Astrocyte (in vitro differentiated cells and primary cell): ENCODE results near the gene IKZF5. TPM values are rescaled to one million over a fixed set of nuclear protein-coding genes. Genes with fewer than 3 reads are reported as not detected.

ENCODE experiments used
- DNase-seq: peaks from one replicate; pipeline ENCODE4 v3.0.0-alpha.2; 2010; ENCODE audit warnings: low read depth
- FAIRE-seq: peaks from 2 replicates; lab custom pipeline; 2011; peaks lifted over from hg19 to GRCh38; lab: Jason Lieb, UNC
- H2AFZ ChIP-seq: 2 replicates; pipeline ENCODE4 v1.6.0; 2012; ENCODE audit warnings: low read depth, low read length, inconsistent platforms
- H3K27ac ChIP-seq: 2 replicates; pipeline ENCODE4 v1.5.1; 2011; ENCODE audit warnings: low read depth, low read length, inconsistent platforms
- H3K27me3 ChIP-seq: 2 replicates; pipeline ENCODE4 v1.6.0; 2011; ENCODE audit warnings: low read length, inconsistent platforms; ENCODE audit not compliant: insufficient read depth
- H3K36me3 ChIP-seq: 2 replicates; pipeline ENCODE4 v1.5.1; 2011; ENCODE audit warnings: low read length, inconsistent platforms; ENCODE audit not compliant: insufficient read depth
- H3K4me1 ChIP-seq: 2 replicates; pipeline ENCODE4 v1.5.1; 2011; ENCODE audit warnings: low read length, inconsistent platforms; ENCODE audit not compliant: insufficient read depth
- H3K4me2 ChIP-seq: 2 replicates; pipeline ENCODE4 v1.6.0; 2012; ENCODE audit warnings: low read length, inconsistent platforms
- H3K4me3 ChIP-seq: 2 replicates; pipeline ENCODE4 v1.5.1; 2011; ENCODE audit warnings: low read depth, mild to moderate bottlenecking, low read length, inconsistent platforms; ENCODE audit not compliant: insufficient read depth
- H3K79me2 ChIP-seq: 2 replicates; pipeline ENCODE4 v1.6.0; 2012; ENCODE audit warnings: mild to moderate bottlenecking, low read length, inconsistent platforms; ENCODE audit not compliant: insufficient read depth
- H3K9ac ChIP-seq: 2 replicates; pipeline ENCODE4 v1.6.0; 2012; ENCODE audit warnings: mild to moderate bottlenecking, low read length, inconsistent platforms
- H3K9me3 ChIP-seq: 2 replicates; pipeline ENCODE4 v1.5.1; 2012; ENCODE audit warnings: low read depth, mild to moderate bottlenecking, low read length, inconsistent platforms; ENCODE audit not compliant: insufficient read depth
- H4K20me1 ChIP-seq: 2 replicates; pipeline ENCODE4 v1.6.0; 2012; ENCODE audit warnings: low read length, inconsistent platforms; ENCODE audit not compliant: insufficient read depth
- H3K27ac Mint-ChIP-seq: one replicate; pipeline ENCODE4 v1.8.0; 2021; ENCODE audit warnings: mild to moderate bottlenecking, mixed read lengths; ENCODE audit not compliant: unreplicated experiment
- H3K27me3 Mint-ChIP-seq: one replicate; pipeline ENCODE4 v1.8.0; 2021; ENCODE audit warnings: low read depth, mixed read lengths; ENCODE audit not compliant: unreplicated experiment
- H3K36me3 Mint-ChIP-seq: one replicate; pipeline ENCODE4 v1.8.0; 2021; ENCODE audit warnings: low read depth, mixed read lengths; ENCODE audit not compliant: unreplicated experiment
- H3K4me1 Mint-ChIP-seq: one replicate; pipeline ENCODE4 v1.8.0; 2021; ENCODE audit warnings: low read depth, mixed read lengths; ENCODE audit not compliant: unreplicated experiment
- H3K4me3 Mint-ChIP-seq: one replicate; pipeline ENCODE4 v1.8.0; 2021; ENCODE audit warnings: mild to moderate bottlenecking, moderate library complexity, mixed read lengths; ENCODE audit not compliant: unreplicated experiment
- H3K9me3 Mint-ChIP-seq: one replicate; pipeline ENCODE4 v1.8.0; 2021; ENCODE audit warnings: mild to moderate bottlenecking, mixed read lengths; ENCODE audit not compliant: unreplicated experiment
- CTCF ChIP-seq: IDR thresholded peaks from 2 replicates; pipeline ENCODE4 v1.5.1; 2011; ENCODE audit warnings: low read depth, mild to moderate bottlenecking, inconsistent platforms, low read length, moderate library complexity; ENCODE audit not compliant: insufficient read depth
- EZH2 ChIP-seq: IDR thresholded peaks from 2 replicates; pipeline ENCODE4 v1.6.1; 2012; ENCODE audit warnings: mild to moderate bottlenecking, low read length, inconsistent platforms; ENCODE audit not compliant: insufficient read depth
- total RNA-seq: library from RNA; stranded (reverse); gene quantifications from 2 replicates; pipeline ENCODE4 v1.2.1, GENCODE V29; 2021

The IKZF5 gene
- total RNA-seq, 1 donor from 2014 or later: 10.8 TPM

DNA sequence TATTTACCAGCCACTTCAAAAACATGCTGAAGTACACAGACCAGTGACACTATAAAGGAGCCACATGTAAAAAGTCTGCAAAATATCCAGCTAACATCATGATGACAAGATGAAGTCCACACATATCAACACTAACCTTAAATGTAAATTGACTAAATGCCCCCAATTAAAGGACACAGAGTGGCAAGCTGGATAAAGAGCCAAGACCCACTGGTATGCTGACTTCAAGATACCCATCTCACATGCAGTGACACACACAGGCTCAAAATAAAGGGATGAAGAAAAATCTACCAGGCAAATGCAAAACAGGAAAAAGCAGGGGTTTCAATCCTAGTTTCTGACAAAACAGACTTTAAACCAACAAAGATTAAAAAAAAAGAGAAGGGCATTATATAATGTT lies 41.7 kb downstream of the IKZF5 start:
- Mint-ChIP-seq H3K4me3 (no peak overlapping the region), H3K36me3 (peaks cover 6% of the 10 kb centered on the region), H3K9me3 (peaks cover 21% of the 10 kb centered on the region), H3K27me3 (peaks cover 7% of the 10 kb centered on the region), H3K4me1 (no peaks in the 10 kb centered on the region), H3K27ac (no peak overlapping the region)
- Histone ChIP-seq H3K4me1 (no peaks in the 10 kb centered on the region), H3K27ac (no peak overlapping the region), H3K4me3 (no peak overlapping the region), H3K27me3 (no peaks in the 10 kb centered on the region), H2AFZ (no peak overlapping the region), H3K9me3 (no peaks in the 10 kb centered on the region), H3K4me2 (no peak overlapping the region), H3K36me3 (no peaks in the 10 kb centered on the region), H3K9ac (no peak overlapping the region), H3K79me2 (no peaks in the 10 kb centered on the region), H4K20me1 (no peaks in the 10 kb centered on the region)
- TF ChIP-seq EZH2 (no peak), CTCF (no peak)
- DNase-seq (no peak), FAIRE-seq (no peak)

DNA sequence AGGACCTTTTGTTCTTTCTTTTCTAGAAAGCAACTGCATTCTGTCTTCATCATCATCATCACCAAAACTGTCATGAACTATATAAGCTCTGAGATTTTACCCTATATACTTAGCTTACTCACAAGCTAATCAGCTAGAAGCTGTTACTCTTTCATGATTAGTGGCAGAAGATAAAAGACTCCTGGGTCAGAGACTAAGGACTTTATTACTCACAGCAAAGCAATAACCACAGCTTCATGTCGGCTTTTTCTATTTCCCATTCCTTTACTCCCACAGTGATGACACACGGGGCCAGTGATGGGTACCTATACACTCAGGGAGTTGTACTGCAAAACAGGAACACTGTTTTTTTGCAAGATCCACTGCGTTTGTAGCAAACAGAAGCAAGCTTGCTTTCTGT lies 46.2 kb downstream of the IKZF5 start:
- Mint-ChIP-seq H3K27ac (no peak overlapping the region), H3K27me3 (peaks cover 5% of the 10 kb centered on the region), H3K9me3 (peaks cover 21% of the 10 kb centered on the region), H3K4me3 (no peak overlapping the region), H3K4me1 (no peaks in the 10 kb centered on the region), H3K36me3 (peaks cover 6% of the 10 kb centered on the region)
- no peaks in the 10 kb centered on the region for H3K36me3 ChIP-seq
- H3K9me3 ChIP-seq: no peaks in the 10 kb centered on the region
- TF ChIP-seq EZH2 (no peak), CTCF (no peak)
- no peaks in the 10 kb centered on the region for H4K20me1 ChIP-seq
- no peak overlapping the region for H3K27ac ChIP-seq
- no peak overlapping the region for H3K4me3 ChIP-seq
- no peak overlapping the region for H3K9ac ChIP-seq
- peak; percentile 12 for DNase-seq
- no peaks in the 10 kb centered on the region for H3K27me3 ChIP-seq
- no peak overlapping the region for H3K4me2 ChIP-seq
- H3K4me1 ChIP-seq: no peaks in the 10 kb centered on the region
- no peaks in the 10 kb centered on the region for H3K79me2 ChIP-seq
- H2AFZ ChIP-seq: no peak overlapping the region
- no peak for FAIRE-seq

- Histone ChIP-seq H3K9ac (no peak overlapping the region), H3K4me2 (no peak overlapping the region), H3K9me3 (peaks cover 7% of the 10 kb centered on the region), H3K27me3 (no peaks in the 10 kb centered on the region), H3K4me3 (no peak overlapping the region), H3K4me1 (peaks cover 4% of the 10 kb centered on the region), H2AFZ (no peak overlapping the region), H4K20me1 (no peaks in the 10 kb centered on the region), H3K36me3 (no peaks in the 10 kb centered on the region), H3K27ac (no peak overlapping the region), H3K79me2 (peaks cover 10% of the 10 kb centered on the region)
- no peak for DNase-seq
- H3K9me3 Mint-ChIP-seq: peaks cover 8% of the 10 kb centered on the region
- no peak overlapping the region for H3K4me3 Mint-ChIP-seq
- no peak for FAIRE-seq
- H3K36me3 Mint-ChIP-seq: peaks cover 2% of the 10 kb centered on the region
- TF ChIP-seq EZH2 (no peak), CTCF (no peak)
- H3K4me1 Mint-ChIP-seq: peaks cover 5% of the 10 kb centered on the region
- H3K27ac Mint-ChIP-seq: no peak overlapping the region
- H3K27me3 Mint-ChIP-seq: no peaks in the 10 kb centered on the region
Observed at GRCh38 chr10:122957474-122957873, 51.1 kb downstream of the IKZF5 start.
